IPS-15b (cell line): Measurements from ENCODE around the gene PLEKHM2.

Experiments used
- H3K27me3 ChIP-seq: one replicate; pipeline ENCODE4 v1.6.1; 2013; ENCODE audit warnings: low read length; ENCODE audit not compliant: control insufficient read depth, insufficient read depth
- H3K36me3 ChIP-seq: one replicate; pipeline ENCODE4 v1.6.1; 2013; ENCODE audit warnings: low read length; ENCODE audit not compliant: control insufficient read depth, insufficient read depth
- H3K4me1 ChIP-seq: one replicate; pipeline ENCODE4 v1.6.1; 2013; ENCODE audit warnings: mild to moderate bottlenecking, low read length; ENCODE audit not compliant: control insufficient read depth, insufficient read depth
- H3K4me3 ChIP-seq: one replicate; pipeline ENCODE4 v1.5.1; 2013; ENCODE audit warnings: low read depth, low read length
- H3K9ac ChIP-seq: one replicate; pipeline ENCODE4 v1.6.1; 2013; ENCODE audit warnings: low read depth, mild to moderate bottlenecking, low read length
- H3K9me3 ChIP-seq: one replicate; pipeline ENCODE4 v1.6.1; 2013; ENCODE audit warnings: mild to moderate bottlenecking, low read length; ENCODE audit not compliant: control insufficient read depth, insufficient read depth

Gene PLEKHM2

DNA sequence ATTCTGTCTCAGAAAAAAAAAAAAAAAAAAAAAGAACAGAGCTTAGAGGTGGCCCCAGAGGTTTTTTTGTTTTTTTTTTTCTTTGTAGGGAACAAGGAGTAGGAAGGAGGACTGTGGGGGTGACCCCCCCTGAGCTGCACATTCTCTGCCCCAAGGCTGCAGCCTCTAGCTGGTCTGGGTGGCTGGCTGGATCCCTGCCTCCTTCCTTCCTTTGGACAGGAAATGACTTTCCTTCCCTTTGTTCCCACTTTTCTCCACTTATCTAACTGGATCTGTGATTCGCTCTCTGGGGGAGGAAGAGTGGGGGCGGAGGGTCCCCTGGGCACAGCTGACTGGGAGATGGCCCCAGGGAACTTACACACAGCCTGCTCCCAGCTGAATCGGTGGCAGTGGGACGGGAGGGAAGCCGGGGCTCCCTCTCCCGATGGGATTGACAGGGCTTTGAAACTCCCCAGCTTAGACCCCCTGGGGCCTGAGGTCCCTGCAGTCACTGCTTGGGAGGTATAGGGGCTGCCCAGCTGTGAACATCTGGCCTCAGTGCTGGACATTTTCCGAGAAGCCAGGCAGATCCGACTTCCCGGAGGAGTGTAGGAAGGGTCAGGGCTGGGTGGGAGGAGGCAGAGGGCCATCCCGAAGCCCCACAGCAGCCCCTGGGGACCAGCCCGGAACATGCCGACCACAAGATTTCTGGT, 76.5 kb downstream of the PLEKHM2 start:
- Histone ChIP-seq H3K4me3 (peak overlapping the region; percentile 71), H3K36me3 (peaks cover 13% of the 10 kb centered on the region), H3K9me3 (no peaks in the 10 kb centered on the region), H3K4me1 (peaks cover 17% of the 10 kb centered on the region), H3K9ac (peak overlapping the region; percentile 26), H3K27me3 (no peaks in the 10 kb centered on the region)

DNA sequence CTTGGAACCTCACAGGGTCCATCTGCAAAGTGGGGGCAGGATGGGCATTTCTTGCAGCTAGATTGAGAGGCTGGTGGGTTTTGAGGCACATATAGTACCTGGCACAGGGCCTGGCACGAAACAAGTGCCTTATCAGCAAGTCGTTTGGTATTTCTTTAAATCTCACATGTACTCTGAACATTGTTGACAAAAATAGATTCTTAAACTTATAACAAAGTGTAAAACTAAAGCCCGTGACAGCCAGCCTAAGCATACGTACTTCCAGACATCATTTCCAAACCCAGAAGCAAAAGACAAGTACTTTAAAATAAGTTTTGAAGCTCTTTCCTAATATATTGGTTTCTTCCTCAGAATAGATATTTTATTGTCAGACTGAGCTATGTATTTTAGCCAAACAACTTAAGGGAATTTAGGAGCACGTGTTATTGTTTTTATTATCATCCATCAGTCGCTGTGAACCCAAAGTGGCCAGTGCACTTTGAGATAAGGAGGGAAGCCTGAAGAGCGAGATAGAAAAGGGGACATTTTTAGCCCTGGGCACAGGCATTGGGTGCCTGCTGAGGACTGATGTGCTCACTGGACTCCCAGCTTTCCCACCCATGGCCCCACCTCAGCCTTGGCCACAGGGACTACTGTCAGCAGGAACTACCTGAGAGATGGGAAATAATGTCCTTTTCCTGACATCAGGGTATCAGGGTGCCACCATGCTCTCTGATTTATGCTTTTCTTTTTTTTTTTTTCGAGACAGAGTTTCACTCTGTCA, 77.4 kb downstream of the PLEKHM2 start:
- Histone ChIP-seq H3K4me1 (peaks cover 11% of the 10 kb centered on the region), H3K9me3 (no peaks in the 10 kb centered on the region), H3K36me3 (peaks cover 19% of the 10 kb centered on the region), H3K27me3 (no peaks in the 10 kb centered on the region), H3K9ac (peak overlapping the region; percentile 47), H3K4me3 (no peak overlapping the region)

DNA sequence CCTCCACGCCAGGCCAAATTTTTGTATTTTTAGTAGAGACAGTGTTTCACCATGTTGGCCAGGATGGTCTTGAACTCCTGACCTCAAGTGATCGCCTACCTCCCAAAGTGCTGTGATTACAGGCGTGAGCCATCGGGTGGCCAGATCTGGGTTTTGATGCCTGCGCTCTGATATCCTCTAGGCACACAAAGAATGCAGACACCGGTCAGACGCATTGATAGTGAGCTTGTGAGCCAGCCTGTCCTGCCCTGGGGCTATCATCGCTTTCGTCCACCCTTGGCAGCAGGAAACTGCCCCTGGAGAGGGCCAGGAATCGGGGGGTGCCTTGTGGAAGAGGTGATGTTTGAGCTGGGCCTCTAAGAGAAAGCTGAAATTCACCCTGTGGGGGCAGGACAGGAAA, 78.4 kb downstream of the PLEKHM2 start:
- peaks cover 23% of the 10 kb centered on the region for H3K36me3 ChIP-seq
- no peaks in the 10 kb centered on the region for H3K9me3 ChIP-seq
- no peaks in the 10 kb centered on the region for H3K27me3 ChIP-seq
- peaks cover 3% of the 10 kb centered on the region for H3K4me1 ChIP-seq
- no peak overlapping the region for H3K9ac ChIP-seq
- no peak overlapping the region for H3K4me3 ChIP-seq

DNA sequence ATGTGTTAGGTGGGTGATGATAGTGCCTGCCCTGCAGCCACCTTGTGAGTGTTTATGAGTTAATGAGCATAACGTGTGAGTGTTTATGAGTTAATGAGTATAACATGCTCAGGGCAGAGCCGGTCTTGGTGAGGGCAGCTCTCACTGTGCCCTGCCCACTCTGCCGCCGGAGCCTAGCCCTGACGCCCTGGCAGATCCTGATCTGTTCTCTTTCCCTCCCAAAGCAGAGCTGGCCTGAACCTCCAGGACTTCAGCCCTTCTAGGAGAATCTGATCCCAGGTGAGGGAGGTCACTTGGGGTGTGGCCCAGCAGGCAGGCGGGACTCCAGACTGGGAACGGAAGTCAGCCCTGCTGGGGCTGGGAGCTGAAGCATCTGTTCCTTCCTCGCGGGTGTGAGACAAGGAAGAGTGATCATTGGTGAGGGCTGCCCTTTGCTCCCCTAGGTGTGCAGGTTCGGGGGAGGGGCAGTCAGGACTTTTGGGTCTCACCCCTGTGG, 80.2 kb downstream of the PLEKHM2 start:
- H3K4me1 ChIP-seq, result peaks cover 3% of the 10 kb centered on the region
- no peak overlapping the region for H3K4me3 ChIP-seq
- H3K9me3 ChIP-seq, result no peaks in the 10 kb centered on the region
- peaks cover 41% of the 10 kb centered on the region for H3K36me3 ChIP-seq
- no peaks in the 10 kb centered on the region for H3K27me3 ChIP-seq
- peak overlapping the region; percentile 2 for H3K9ac ChIP-seq

GRCh38 chr1:15764890-15765289, 80.8 kb downstream of the PLEKHM2 start:
- Histone ChIP-seq H3K9me3 (no peaks in the 10 kb centered on the region), H3K27me3 (no peaks in the 10 kb centered on the region), H3K4me3 (no peak overlapping the region), H3K9ac (no peak overlapping the region), H3K36me3 (peaks cover 41% of the 10 kb centered on the region), H3K4me1 (peaks cover 3% of the 10 kb centered on the region)

DNA sequence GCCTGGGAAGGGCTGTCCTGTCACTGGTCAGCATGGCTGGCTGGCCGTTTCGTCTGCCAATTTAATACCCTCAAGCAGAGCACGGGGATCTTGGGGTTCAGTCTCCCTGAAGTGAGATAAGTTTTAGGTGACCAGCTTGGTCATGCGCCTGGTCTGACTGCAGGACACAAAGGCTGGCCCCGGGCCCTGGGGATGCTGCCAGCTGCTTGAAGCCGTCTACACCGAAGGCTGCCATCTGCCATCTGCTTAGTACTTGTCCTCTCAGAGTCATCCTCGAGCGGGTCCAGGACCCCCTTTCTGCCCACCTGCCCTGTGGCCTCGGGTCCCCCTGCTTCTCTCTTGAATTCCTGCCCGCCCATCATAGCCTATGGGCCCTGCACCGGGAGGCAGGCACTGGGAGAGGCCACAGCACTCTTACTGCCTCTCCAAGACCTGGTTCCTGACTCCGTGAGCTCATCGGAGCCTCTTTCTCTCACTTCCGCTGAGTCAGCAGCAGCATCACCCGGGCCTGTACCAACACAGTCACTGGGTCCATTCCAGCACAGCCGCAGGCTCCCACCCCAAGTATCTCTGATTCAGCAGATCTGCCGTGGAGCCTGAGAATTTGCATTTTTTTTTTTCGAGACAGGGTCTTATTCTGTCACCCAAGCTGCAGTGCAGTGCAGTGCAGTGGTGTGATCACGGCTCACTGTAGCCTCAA, 81.5 kb downstream of the PLEKHM2 start:
- no peak overlapping the region for H3K9ac ChIP-seq
- H3K36me3 ChIP-seq, result peaks cover 49% of the 10 kb centered on the region
- no peaks in the 10 kb centered on the region for H3K27me3 ChIP-seq
- H3K4me1 ChIP-seq, result peaks cover 3% of the 10 kb centered on the region
- no peaks in the 10 kb centered on the region for H3K9me3 ChIP-seq
- H3K4me3 ChIP-seq, result no peak overlapping the region

- H3K4me1 ChIP-seq, result no peaks in the 10 kb centered on the region
- peaks cover 64% of the 10 kb centered on the region for H3K36me3 ChIP-seq
- H3K9ac ChIP-seq, result no peak overlapping the region
- no peak overlapping the region for H3K4me3 ChIP-seq
- no peaks in the 10 kb centered on the region for H3K27me3 ChIP-seq
- H3K9me3 ChIP-seq, result no peaks in the 10 kb centered on the region
Measured at GRCh38 chr1:15767941-15768340, 83.8 kb downstream of the PLEKHM2 start.

DNA sequence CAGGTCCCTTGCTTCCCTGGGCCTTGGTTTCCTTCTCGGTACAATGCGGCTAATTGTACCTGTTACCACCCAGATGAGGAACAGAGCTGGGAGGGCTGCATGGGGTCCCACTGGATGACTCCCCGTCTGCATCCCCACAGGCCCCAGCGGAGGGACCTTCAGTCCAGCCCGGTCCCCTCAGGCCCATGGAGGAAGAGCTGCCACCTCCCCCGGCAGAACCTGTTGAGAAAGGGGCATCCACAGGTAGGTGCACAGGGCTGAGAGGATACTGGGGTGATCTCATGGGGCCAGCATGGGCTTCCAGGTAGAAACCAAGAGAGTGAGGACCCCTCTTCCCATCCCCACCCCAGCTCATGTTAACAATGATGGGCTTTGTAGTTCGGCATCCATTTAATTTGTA, 84.3 kb downstream of the PLEKHM2 start:
- no peak overlapping the region for H3K9ac ChIP-seq
- H3K9me3 ChIP-seq, result no peaks in the 10 kb centered on the region
- no peaks in the 10 kb centered on the region for H3K27me3 ChIP-seq
- H3K36me3 ChIP-seq, result peaks cover 64% of the 10 kb centered on the region
- no peaks in the 10 kb centered on the region for H3K4me1 ChIP-seq
- H3K4me3 ChIP-seq, result no peak overlapping the region

- Histone ChIP-seq H3K27me3 (no peaks in the 10 kb centered on the region), H3K36me3 (peaks cover 65% of the 10 kb centered on the region), H3K4me1 (no peaks in the 10 kb centered on the region), H3K9ac (no peak overlapping the region), H3K4me3 (no peak overlapping the region), H3K9me3 (no peaks in the 10 kb centered on the region)
Measured at GRCh38 chr1:15770313-15770962, 86.3 kb downstream of the PLEKHM2 start.

- Histone ChIP-seq H3K4me3 (no peak overlapping the region), H3K27me3 (no peaks in the 10 kb centered on the region), H3K9me3 (no peaks in the 10 kb centered on the region), H3K4me1 (no peaks in the 10 kb centered on the region), H3K36me3 (peaks cover 57% of the 10 kb centered on the region), H3K9ac (no peak overlapping the region)
Measured at GRCh38 chr1:15771836-15772515, 87.9 kb downstream of the PLEKHM2 start.

GRCh38 chr1:15775706-15776105, 91.6 kb downstream of the PLEKHM2 start:
- no peaks in the 10 kb centered on the region for H3K27me3 ChIP-seq
- peaks cover 46% of the 10 kb centered on the region for H3K36me3 ChIP-seq

More at GRCh38 chr1:15775706-15776105, 91.6 kb downstream of the PLEKHM2 start:
- Histone ChIP-seq H3K9ac (no peak overlapping the region), H3K4me1 (no peaks in the 10 kb centered on the region), H3K4me3 (no peak overlapping the region), H3K9me3 (no peaks in the 10 kb centered on the region)
